HepG2 (cell line): ENCODE measurements around the gene FAM222B.

Experiments
- CTCF ChIP-seq: sonication (generic); formaldehyde crosslinking; IDR thresholded peaks from 2 replicates; pipeline ENCODE4 v1.5.0; 2020; ENCODE audit warnings: mild to moderate bottlenecking, missing genetic modification reagents, moderate library complexity
- HMGXB3 ChIP-seq: sonication (generic); formaldehyde crosslinking; IDR thresholded peaks from 2 replicates; pipeline ENCODE4 v1.4.0; 2020; ENCODE audit warnings: missing genetic modification reagents, borderline replicate concordance
- RAD21 ChIP-seq: fragments of 450-650 bp; formaldehyde crosslinking; IDR thresholded peaks from 2 replicates; pipeline ENCODE4 v1.5.0; 2020; ENCODE audit warnings: mild to moderate bottlenecking
- RBFOX2 ChIP-seq: fragments of 200-400 bp; formaldehyde crosslinking; IDR thresholded peaks from 2 replicates; pipeline ENCODE4 v1.6.1; 2017; ENCODE audit warnings: low read depth, mild to moderate bottlenecking, low read length
- SP2 ChIP-seq: sonication (generic); formaldehyde crosslinking; IDR thresholded peaks from 2 replicates; pipeline ENCODE4 v1.5.1; 2020; ENCODE audit warnings: mild to moderate bottlenecking, missing genetic modification reagents
- SSRP1 ChIP-seq: IDR thresholded peaks from 2 replicates; pipeline ENCODE4 v1.6.1; 2016; ENCODE audit warnings: control low read depth
- TARDBP ChIP-seq: sonication (generic); formaldehyde crosslinking; IDR thresholded peaks from 2 replicates; pipeline ENCODE4 v1.8.0; 2022; ENCODE audit warnings: mild to moderate bottlenecking, missing genetic modification reagents
- ZNF121 ChIP-seq: sonication (generic); formaldehyde crosslinking; IDR thresholded peaks from 2 replicates; pipeline ENCODE4 v1.5.0; 2020; ENCODE audit warnings: mild to moderate bottlenecking, missing genetic modification reagents
- TF ChIP-seq, protein P1 (sequence below), 2 experiments: IDR thresholded peaks; 2 replicates each; pipeline ENCODE4 v1.6.1; 2011 to 2012; ENCODE audit warnings: low read length in 2 of 2, borderline replicate concordance in 1 of 2, low read depth in 1 of 2, mild to moderate bottlenecking in 1 of 2, moderate library complexity in 1 of 2

DNA sequence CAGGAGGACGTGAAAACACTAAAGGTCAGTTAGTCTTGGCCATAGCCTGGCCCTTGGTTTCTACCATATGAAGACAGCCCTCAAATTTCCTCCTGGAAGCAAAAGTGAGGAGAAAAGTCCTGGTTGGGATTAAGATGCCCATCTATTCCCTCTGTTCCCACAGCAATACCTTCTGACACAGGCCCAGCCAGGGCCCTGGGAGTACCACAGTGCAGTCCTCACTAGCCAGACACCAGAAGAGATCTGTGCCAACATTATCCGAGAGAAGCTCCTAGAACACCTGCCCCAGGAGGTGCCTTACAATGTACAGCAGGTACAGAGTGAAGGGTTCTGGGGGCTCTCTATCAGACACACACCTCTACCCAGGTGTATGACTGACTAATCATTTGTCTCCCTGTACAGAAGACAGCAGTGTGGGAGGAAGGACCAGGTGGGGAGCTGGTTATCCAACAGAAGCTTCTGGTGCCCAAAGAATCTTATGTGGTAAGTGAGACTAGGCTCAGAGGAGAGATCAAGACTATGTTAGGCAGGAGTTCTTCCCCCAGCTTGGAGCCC lies 16.3 kb upstream of the FAM222B start:
- TF ChIP-seq, protein P1, sequence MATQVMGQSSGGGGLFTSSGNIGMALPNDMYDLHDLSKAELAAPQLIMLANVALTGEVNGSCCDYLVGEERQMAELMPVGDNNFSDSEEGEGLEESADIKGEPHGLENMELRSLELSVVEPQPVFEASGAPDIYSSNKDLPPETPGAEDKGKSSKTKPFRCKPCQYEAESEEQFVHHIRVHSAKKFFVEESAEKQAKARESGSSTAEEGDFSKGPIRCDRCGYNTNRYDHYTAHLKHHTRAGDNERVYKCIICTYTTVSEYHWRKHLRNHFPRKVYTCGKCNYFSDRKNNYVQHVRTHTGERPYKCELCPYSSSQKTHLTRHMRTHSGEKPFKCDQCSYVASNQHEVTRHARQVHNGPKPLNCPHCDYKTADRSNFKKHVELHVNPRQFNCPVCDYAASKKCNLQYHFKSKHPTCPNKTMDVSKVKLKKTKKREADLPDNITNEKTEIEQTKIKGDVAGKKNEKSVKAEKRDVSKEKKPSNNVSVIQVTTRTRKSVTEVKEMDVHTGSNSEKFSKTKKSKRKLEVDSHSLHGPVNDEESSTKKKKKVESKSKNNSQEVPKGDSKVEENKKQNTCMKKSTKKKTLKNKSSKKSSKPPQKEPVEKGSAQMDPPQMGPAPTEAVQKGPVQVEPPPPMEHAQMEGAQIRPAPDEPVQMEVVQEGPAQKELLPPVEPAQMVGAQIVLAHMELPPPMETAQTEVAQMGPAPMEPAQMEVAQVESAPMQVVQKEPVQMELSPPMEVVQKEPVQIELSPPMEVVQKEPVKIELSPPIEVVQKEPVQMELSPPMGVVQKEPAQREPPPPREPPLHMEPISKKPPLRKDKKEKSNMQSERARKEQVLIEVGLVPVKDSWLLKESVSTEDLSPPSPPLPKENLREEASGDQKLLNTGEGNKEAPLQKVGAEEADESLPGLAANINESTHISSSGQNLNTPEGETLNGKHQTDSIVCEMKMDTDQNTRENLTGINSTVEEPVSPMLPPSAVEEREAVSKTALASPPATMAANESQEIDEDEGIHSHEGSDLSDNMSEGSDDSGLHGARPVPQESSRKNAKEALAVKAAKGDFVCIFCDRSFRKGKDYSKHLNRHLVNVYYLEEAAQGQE (IDR thresholded peaks at IDR 0.05; ENCODE audit: borderline replicate concordance in 1 of 2, low read depth in 1 of 2, low read length in 2 of 2), result no peak
- no peak for TF ChIP-seq RBFOX2
- no peak for TF ChIP-seq CTCF (CRISPR knock-in tag)
- TF ChIP-seq SP2 (CRISPR knock-in tag), result no peak
- TF ChIP-seq TARDBP (CRISPR knock-in tag), result no peak
- no peak for TF ChIP-seq SSRP1 (CRISPR knock-in tag)
- TF ChIP-seq HMGXB3 (CRISPR knock-in tag), result no peak
- TF ChIP-seq ZNF121, result no peak
- TF ChIP-seq RAD21 (CRISPR knock-in tag), result no peak
